Mucosa of gallbladder (tissue), 1 donor: Measurements from ENCODE around the gene DUSP28. TPM values are rescaled to one million over a fixed set of nuclear protein-coding genes. Genes with fewer than 3 reads are reported as not detected.
"Not testable (repeated sequence)": the region's sequence is repeated elsewhere in the genome, so short reads cannot be mapped to it uniquely, and the experiment has no call there.

Source experiments
- DNase-seq: peaks from one replicate; pipeline ENCODE4 v3.0.0-alpha.2; 2020; ENCODE audit warnings: low spot score
- total RNA-seq: library from RNA; stranded (reverse); gene quantifications from one replicate; pipeline ENCODE4 v1.2.1, GENCODE V29; 2021
- donor health status: DM: no; HTN: no; CAD: no.

The DUSP28 gene, protein sequence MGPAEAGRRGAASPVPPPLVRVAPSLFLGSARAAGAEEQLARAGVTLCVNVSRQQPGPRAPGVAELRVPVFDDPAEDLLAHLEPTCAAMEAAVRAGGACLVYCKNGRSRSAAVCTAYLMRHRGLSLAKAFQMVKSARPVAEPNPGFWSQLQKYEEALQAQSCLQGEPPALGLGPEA
- total RNA-seq = 4.0 TPM

DNA sequence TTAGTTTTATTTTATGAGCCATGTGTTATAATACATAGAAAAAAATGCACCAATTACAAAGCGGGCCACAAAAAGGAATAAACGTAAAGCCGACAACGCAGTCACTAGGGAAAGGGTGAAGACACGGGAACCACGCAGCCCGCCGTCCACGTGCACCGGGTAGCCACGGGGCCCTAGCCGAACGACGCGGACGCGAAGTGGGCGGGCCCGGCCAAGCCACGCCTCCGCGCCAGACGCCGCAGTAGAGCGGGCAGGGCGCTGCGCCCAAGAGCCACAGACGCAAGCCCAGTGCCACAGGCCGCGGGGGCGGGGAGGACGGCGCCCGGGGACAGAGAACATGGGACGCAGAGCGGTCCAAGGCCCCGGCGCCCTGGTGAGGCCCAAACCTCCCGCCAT is at the start of gene DUSP28:
Gene DUSP28 (plus strand): TSS at position 274 of the 396 bp plus-strand sequence. CDS start 328 bp downstream, outside the sequence.
- peak; percentile 94 for DNase-seq

DNA sequence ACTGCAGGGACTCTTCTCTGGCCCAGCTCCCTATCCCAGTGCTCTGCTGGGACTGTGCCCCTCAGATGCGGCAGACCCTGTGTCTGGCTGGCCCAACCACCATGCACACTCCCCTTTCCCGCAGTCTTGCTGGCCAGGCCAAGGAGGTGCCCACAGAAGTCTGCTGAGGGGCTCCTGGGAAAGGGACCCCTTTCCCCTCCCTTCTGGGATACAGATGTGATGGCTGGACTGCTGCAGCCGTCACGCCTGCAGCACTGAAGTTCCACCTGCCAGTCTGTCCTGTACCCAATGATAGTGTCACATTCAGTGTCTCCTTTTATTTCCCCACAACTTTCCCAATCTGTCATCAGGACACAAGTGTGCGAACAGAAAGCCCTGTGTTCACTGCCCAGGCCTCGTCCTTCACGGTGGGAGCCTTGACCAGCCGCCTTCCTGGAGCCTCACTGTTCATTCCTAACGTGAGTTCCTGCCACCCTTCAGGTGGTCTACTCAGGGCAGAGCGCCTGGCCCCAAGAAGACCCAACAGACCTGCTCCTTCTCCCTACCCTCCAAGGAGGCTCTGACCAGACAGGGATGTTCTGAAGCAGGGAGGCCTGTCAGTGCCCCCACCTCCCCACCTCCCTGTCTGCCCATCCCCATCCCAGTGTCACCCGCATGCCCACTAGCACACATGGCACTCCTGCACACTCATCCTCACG is 49.5 kb upstream of the DUSP28 start:
- DNase-seq = peak; percentile 4

DNA sequence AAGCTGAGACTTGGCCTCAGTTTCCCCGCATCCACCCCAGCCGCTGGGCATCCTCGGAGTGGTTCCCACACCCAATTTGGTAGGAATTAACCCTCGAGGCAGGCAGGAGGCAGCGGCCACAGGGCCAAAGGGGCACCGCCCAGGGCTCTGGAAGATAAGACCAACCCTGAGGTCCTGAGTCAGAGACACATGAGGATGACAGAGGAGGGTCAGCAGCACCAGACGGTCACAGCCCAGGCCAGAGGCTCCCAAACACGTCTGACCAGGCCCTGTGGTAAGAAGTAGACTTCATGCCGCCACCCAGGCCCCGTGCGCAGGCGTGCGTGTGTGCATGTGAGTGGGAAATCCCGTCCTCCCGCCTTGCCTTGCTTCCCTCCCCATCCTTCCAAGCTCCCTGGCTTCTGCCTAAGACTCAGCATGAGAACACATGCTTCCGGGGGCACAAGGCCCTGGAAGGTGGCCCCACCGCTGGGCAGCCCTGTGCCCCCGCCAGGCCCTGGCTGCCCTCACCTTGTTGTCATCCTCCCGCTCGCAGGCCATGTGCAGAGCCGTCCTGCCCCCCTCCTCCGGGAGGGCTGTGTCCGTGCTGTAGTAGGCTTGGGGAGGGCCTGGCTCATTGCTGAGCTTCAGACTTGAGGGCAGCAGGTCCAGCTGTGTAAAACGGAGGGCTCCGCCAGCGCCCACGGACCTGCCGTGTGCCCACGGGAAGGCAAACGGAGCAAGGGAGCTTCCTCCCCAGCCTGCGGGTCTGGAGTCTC is 48.6 kb upstream of the DUSP28 start:
- peak; percentile 8 for DNase-seq

DNA sequence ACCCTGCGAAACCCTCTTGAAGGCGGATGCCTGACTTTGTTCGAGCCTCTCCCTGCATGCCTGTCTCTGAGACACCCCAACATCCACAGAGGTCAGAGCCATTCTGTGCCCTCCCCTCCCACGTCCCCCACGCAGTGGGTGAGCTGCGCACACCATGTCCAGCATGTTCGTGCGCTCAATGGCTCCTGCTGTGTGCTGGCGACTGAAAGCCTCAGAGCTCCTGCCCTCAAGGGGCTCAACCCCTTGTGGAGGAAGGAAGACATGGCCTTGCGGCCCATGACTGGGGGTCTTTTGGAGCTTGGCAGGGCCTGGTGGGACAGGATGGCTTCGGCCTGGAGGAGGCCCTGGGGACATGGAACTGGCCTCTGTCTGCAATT is 48.1 kb upstream of the DUSP28 start:
- peak; percentile 4 for DNase-seq

DNA sequence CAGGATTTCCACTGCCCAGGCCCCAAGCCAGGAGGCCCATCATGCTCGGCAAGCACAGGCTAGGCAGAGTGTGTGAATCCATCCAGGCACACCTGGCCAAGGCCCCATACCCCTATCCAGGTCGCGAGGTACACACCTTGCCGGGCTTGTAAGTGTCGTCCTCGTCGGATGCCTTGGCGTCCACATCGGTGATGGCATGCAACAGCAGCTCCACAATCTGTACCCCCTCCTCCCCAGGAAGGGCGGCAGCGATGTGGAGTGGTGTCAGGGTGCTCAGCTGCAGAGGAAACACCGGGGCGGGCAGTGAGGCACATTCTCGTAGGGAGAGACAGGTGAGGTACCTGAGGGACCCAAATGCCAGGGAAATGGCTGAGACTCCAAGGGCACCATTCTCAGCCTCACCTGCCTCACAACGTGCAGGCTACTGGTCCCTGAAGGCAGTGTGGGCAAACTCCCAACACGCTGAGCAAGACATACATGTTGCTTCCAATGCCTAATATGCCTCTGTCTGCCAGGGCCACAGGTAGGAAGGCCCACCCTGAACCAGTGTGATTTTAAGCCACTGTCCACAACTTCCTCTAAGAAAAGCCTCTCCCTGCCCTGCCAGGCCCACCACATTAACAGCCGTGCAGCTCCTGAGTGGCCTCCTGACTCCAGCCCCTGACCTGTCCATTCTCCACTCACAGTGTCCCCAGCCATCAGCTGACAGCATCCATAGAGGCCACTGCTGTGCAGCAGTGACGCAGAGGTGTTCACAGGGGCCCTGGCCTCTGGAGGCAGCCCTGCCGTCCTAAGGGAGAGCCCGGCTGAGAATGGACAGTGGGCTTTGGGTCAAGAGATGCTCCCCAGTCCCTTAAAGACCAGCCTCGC is 47.3 kb upstream of the DUSP28 start:
- no peak for DNase-seq

DNA sequence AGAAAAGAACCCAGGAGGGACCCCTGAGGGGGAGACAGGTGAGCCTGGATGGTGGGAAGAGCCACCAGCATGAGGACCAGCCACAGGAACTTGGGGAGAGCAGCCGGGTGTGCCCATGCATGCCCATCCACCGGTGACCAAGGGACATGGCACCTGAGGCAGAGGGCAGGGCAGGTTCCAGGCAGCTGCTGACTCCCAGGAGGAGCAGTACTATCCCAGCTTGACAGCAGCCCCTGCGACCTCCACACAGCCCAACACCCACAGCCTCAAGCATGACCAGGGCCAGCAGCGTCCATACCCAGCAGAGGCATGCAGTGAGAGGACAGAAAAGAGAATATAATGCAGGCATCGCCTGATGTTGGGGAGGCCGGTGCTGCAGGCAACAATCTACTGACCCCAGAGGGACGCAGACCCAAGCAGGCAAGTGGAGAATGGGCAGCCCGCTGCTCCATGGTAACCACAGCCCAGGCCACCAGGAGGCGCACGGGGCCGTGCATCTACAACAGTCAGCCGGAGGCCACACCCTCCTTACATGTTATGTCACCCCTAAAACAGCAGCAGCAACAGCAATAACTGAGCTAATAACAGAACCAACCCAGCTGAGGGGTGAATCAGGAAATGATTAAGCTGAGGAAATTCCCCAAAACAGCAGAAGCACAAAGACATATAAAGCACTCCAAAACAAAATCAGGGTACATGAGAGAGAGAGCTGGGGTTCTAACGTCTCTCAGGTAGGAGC is 46.4 kb upstream of the DUSP28 start:
- peak; percentile 80 for DNase-seq

DNA sequence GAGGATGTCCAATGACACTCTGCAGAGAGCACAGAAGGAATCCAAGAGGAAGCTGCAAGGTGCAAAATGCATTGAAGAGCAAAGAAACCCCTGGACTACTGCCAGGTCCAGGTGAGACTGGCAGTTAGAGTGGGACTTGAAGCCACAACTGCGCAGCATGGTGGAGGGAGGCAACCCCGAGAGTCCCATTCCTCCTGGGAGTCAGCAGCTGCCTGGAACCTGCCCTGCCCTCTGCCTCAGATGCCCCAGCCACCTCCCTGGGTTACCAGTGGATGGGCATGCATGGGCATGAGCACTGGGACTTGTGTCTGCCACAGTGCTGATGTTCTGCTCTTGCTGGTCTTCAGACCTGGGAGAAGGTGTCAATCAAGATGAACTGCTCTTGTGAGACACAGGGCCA is 45.5 kb upstream of the DUSP28 start:
- DNase-seq = no peak

DNA sequence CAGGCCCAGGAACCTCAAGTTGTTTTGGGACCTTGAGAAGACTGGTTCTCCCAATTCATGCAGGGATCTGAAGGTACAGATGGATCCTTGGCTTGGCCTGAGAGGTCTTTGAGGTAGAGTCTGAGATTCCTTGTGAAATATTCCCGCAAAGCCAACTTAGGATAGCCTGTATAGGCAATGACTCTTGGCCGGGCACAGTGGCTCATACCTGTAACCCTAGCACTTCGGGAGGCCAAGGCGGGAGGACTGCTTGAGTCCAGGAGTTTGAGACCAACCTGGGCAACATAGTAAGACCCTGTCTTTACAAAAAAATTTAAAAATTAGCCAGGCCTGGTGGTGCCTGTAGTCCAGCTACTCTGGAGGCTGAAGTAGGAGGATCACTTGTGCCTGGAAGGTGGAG is 42.8 kb upstream of the DUSP28 start:
- no peak for DNase-seq

DNA sequence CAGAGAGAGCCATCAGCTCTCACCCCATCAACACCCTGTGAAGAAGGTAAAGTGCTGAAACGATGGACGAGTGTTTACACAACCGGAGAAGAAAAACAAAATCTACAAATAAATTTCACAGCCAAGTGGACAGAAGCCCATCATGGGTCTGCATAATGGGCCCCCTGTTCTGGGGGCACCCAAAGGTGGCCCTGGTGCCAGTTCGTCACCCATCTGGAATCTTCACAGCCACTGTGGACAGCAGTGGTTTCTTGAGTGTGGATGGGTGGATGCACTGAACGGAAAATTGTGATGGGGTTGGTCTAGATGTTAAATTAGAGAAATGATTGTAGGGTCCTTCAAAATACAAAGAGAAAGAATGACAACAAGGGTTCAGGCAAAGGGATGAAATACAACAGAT is 41.2 kb upstream of the DUSP28 start:
- DNase-seq = no peak

DNA sequence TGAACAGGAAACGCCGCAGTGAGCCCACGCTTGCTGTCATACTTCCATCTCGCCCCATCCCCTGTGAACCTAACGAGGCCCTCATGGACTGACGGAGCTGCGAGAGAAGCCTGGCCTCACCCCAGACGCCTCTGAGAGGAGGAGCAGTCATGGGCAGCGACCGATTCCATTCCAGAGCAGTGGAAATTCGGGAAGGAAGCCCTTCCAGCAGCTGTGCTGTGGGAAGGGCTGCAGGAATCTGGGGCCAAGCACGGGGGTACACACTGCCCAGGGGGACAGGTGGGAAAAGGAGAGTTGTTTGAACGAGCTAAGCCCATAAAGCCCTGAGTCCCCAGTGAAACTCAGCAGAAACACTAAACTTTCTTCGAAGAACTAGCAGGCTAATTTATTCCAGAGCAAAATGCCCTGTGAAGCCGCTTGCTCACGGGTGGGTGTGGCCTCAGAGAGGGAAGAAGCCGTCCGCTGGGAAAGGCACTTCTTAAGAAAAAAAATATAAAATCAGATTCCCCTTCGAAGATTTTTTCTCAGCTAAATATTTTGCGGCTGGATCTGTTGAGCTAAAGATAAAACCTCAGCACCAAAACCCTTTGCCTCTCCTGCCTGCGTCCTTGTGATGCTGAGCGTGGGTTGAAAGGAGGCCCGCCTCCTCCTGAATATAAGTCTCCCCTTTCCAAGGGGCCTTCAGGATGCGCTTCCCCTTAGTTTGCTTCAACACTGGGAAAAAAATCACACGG is 40.6 kb upstream of the DUSP28 start:
- no peak for DNase-seq

DNA sequence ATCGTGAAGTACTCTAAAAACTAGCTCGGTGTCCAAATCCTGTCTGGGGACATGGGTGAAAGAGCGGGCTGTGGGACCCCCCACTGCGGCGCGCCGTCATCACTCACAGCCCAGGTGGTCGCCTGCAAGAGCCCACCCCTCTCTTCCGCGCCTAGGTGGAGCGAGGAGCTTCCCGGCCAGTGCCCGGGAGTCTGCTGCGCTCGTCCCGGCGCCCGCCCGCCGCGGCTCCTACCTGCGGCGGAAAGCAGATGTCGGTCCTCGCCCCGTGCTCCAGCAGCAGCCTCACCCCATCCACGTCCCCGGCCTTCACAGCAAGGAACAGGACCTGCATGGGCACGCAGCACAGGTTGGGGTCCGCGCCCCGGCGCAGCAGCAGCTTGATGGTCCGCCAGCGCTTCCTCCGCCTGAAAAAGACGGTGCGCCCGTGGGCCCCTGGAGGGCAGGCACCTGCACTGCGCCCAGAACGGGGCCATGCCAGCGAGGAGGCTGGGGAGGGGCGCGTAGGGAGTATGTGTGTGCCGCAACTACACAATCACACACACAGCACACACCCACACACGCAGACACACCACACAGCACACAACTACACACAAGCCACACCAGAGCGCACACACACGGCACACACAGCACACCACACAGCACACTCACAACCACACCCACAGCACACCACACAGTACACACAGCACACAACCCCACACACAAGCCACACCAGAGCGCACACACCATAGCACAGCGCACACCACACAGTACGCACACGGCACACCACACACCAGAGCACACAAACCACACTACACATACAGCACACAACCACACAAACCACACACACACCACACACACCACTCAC is 39.8 kb upstream of the DUSP28 start:
- DNase-seq = no peak

DNA sequence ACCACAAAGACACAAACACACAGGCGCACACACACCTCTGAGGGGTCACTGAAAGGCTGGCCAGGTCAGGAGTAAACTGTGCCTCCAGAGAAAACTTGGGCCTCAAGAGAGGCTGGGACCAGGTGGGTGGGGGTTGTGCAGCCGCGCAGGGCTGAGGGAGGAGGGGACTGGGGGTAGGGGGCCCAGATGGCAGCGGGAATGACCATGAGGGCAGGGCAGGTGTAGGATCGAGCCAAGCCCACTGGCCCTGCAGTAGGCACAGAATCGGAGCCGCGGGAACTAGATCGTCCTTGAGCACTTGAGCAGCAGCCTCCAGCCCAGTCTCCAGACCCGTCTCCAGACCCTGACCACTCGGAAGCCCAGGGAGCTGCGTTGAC is 39.2 kb upstream of the DUSP28 start:
- no peak for DNase-seq

DNA sequence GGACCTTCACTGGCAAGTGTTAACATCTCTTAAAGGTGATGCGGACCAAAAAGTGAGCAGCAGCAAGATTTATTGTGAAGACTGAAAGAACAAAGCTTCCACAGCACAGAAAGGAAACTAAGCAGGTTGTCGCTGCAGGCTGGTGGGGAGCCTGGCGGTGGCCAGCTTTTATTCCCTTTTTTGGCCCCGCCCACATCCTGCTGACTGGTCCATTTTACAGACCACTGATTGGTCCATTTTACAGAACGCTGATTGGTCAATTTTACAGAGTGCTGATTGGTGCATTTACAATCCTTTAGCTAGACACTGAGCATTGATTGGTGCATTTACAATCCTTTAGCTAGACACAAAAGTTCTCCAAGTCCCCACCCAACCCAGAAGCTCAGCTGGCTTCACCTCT is 38.3 kb upstream of the DUSP28 start:
- DNase-seq = not testable (repeated sequence)

DNA sequence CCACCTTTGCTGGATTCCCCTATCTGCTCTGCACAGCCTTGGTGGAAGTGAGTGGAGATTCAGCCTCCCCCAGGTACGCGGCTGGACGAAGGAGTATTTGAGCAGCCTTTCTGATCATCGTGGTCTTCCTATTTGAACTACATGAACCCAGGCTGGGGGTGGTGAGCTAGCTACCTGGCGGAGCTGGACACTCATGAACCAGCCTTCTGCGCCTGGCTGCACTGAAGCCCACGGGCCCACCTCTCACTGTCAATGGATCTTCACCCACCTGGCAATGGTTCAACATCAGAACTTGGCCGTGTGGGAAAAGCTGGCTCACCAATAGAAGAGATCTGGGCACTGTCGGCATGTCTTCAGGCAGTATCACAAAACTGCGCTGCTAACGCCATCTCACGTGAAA is 37.8 kb upstream of the DUSP28 start:
- DNase-seq = no peak

DNA sequence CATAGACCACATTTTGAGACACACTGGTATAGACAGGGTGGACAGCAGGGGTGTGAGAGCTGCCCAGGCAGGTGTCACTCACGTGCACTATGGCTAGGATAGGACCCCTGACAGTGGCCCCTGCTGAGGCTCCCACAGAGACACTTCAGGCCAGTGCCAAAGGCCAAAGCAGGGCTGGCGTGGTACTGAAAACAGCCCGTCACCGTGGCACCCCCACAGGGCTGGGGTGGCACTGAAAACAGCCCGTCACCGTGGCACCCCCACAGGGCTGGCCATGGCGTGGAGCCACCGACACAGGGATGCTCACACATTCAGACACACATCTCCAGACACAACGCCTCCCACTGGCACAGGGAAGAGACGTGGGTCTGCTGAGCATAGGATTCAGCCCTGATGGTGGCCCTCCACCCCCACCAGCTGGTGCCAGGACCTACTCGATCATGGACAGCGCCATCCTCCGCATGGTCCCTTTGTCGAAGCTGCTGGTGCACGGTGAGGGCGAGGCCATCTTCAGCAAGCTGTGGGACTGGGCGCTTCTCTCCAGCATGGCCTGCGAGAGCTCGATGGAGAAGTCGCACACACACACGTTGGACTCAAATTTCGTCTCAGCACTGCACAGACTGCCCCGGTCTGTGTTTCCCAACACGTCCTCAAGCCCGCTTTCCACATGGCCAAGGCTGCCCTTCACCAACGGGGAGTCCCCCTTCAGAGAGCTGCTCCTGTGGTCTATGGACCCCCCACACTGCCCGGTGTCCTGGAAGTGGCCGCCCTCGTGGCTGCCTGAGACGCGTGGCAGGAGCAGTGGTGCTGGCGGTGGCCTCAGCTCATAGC is 36.5 kb upstream of the DUSP28 start:
- no peak for DNase-seq

DNA sequence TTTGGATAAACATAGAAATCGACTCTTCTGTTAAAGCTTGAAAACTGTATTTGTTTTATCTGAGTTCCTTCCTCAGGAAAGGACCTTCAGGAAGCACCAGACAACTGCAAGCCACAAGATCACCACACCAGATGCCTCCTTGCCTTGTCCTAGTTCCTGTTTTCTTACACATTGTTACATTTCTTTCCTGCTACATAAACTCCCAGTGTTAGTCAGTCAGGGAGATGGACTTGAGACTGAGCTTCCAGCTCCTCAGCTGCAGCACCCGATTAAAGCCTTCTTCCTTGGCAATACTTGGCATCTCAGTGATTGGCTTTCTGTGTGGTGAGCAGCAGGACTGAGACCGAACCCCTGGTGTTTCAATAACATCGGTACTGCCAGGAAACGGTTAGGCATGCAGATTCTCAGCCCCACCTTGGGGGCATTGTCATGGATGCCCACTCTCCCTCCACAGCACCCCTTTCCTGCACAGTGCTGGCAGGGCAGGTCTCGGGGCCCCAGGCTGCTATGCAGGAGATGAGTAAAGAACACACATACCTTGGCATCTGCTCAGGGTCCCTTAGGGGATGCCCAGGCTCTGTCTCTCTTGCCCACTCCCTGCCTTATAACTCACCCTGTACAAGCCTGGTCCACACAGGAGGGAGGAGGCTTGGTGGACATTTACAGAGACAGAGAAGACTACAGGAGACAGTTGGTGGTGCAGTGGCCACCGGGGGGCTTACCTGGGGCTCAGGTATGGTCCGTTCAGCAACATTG is 35.0 kb upstream of the DUSP28 start:
- no peak for DNase-seq

DNA sequence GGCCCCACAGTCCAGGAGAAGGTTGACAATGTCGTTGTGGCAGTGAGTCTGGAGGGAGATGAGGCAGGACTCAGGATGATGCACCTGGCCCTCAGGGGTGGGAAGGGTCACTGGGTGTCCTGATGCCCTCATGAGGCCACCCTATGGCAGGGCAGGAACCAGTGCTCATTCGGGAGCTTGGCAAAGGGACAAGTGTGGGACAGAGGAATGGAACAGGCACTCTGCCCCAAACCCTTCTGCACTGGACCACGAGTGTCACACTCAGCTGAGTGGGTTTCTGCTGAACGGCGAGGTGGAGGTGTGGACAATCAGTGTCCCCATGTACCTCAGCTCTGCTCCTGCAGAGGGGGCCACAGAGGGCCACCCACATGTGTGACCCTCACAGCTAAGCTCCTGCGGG is 34.4 kb upstream of the DUSP28 start:
- no peak for DNase-seq

DNA sequence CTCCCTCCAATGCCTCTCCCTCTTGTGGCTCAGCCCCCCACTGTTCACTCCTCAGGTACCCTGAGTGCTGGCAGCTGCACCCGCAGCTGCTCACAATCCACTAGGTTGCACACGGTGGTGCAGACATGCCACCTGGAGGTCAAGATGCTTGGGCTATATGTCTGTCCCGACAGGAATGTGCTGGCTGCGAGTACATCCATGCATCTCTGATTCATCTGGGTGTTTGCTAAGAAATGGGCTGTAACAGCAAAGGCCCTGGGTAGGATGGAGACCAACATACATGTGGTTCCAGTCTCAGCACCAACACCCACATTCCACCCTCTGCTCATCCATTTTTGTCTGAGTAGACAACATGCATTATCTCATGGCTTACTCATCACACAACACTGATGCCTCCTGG is 33.6 kb upstream of the DUSP28 start:
- DNase-seq = no peak
